Astrocyte (in vitro differentiated cells and primary cell): ENCODE data around the gene TUBB6. TPM values are rescaled to one million over a fixed set of nuclear protein-coding genes. Genes with fewer than 3 reads are reported as not detected.

Experiments
- DNase-seq: peaks from one replicate; pipeline ENCODE4 v3.0.0-alpha.2; 2010; ENCODE audit warnings: low read depth
- FAIRE-seq: peaks from 2 replicates; lab custom pipeline; 2011; peaks lifted over from hg19 to GRCh38; lab: Jason Lieb, UNC
- H2AFZ ChIP-seq: 2 replicates; pipeline ENCODE4 v1.6.0; 2012; ENCODE audit warnings: low read depth, low read length, inconsistent platforms
- H3K27ac ChIP-seq: 2 replicates; pipeline ENCODE4 v1.5.1; 2011; ENCODE audit warnings: low read depth, low read length, inconsistent platforms
- H3K27me3 ChIP-seq: 2 replicates; pipeline ENCODE4 v1.6.0; 2011; ENCODE audit warnings: low read length, inconsistent platforms; ENCODE audit not compliant: insufficient read depth
- H3K36me3 ChIP-seq: 2 replicates; pipeline ENCODE4 v1.5.1; 2011; ENCODE audit warnings: low read length, inconsistent platforms; ENCODE audit not compliant: insufficient read depth
- H3K4me1 ChIP-seq: 2 replicates; pipeline ENCODE4 v1.5.1; 2011; ENCODE audit warnings: low read length, inconsistent platforms; ENCODE audit not compliant: insufficient read depth
- H3K4me2 ChIP-seq: 2 replicates; pipeline ENCODE4 v1.6.0; 2012; ENCODE audit warnings: low read length, inconsistent platforms
- H3K4me3 ChIP-seq: 2 replicates; pipeline ENCODE4 v1.5.1; 2011; ENCODE audit warnings: low read depth, mild to moderate bottlenecking, low read length, inconsistent platforms; ENCODE audit not compliant: insufficient read depth
- H3K79me2 ChIP-seq: 2 replicates; pipeline ENCODE4 v1.6.0; 2012; ENCODE audit warnings: mild to moderate bottlenecking, low read length, inconsistent platforms; ENCODE audit not compliant: insufficient read depth
- H3K9ac ChIP-seq: 2 replicates; pipeline ENCODE4 v1.6.0; 2012; ENCODE audit warnings: mild to moderate bottlenecking, low read length, inconsistent platforms
- H3K9me3 ChIP-seq: 2 replicates; pipeline ENCODE4 v1.5.1; 2012; ENCODE audit warnings: low read depth, mild to moderate bottlenecking, low read length, inconsistent platforms; ENCODE audit not compliant: insufficient read depth
- H4K20me1 ChIP-seq: 2 replicates; pipeline ENCODE4 v1.6.0; 2012; ENCODE audit warnings: low read length, inconsistent platforms; ENCODE audit not compliant: insufficient read depth
- H3K27ac Mint-ChIP-seq: one replicate; pipeline ENCODE4 v1.8.0; 2021; ENCODE audit warnings: mild to moderate bottlenecking, mixed read lengths; ENCODE audit not compliant: unreplicated experiment
- H3K27me3 Mint-ChIP-seq: one replicate; pipeline ENCODE4 v1.8.0; 2021; ENCODE audit warnings: low read depth, mixed read lengths; ENCODE audit not compliant: unreplicated experiment
- H3K36me3 Mint-ChIP-seq: one replicate; pipeline ENCODE4 v1.8.0; 2021; ENCODE audit warnings: low read depth, mixed read lengths; ENCODE audit not compliant: unreplicated experiment
- H3K4me1 Mint-ChIP-seq: one replicate; pipeline ENCODE4 v1.8.0; 2021; ENCODE audit warnings: low read depth, mixed read lengths; ENCODE audit not compliant: unreplicated experiment
- H3K4me3 Mint-ChIP-seq: one replicate; pipeline ENCODE4 v1.8.0; 2021; ENCODE audit warnings: mild to moderate bottlenecking, moderate library complexity, mixed read lengths; ENCODE audit not compliant: unreplicated experiment
- H3K9me3 Mint-ChIP-seq: one replicate; pipeline ENCODE4 v1.8.0; 2021; ENCODE audit warnings: mild to moderate bottlenecking, mixed read lengths; ENCODE audit not compliant: unreplicated experiment
- EZH2 ChIP-seq: IDR thresholded peaks from 2 replicates; pipeline ENCODE4 v1.6.1; 2012; ENCODE audit warnings: mild to moderate bottlenecking, low read length, inconsistent platforms; ENCODE audit not compliant: insufficient read depth
- total RNA-seq: library from RNA; stranded (reverse); gene quantifications from 2 replicates; pipeline ENCODE4 v1.2.1, GENCODE V29; 2021
- TF ChIP-seq, protein P1 (sequence below): IDR thresholded peaks from 2 replicates; pipeline ENCODE4 v1.5.1; 2011; ENCODE audit warnings: low read depth, mild to moderate bottlenecking, inconsistent platforms, low read length, moderate library complexity; ENCODE audit not compliant: insufficient read depth

TUBB6 gene
- total RNA-seq, 1 donor from 2014 or later: 528 TPM

DNA sequence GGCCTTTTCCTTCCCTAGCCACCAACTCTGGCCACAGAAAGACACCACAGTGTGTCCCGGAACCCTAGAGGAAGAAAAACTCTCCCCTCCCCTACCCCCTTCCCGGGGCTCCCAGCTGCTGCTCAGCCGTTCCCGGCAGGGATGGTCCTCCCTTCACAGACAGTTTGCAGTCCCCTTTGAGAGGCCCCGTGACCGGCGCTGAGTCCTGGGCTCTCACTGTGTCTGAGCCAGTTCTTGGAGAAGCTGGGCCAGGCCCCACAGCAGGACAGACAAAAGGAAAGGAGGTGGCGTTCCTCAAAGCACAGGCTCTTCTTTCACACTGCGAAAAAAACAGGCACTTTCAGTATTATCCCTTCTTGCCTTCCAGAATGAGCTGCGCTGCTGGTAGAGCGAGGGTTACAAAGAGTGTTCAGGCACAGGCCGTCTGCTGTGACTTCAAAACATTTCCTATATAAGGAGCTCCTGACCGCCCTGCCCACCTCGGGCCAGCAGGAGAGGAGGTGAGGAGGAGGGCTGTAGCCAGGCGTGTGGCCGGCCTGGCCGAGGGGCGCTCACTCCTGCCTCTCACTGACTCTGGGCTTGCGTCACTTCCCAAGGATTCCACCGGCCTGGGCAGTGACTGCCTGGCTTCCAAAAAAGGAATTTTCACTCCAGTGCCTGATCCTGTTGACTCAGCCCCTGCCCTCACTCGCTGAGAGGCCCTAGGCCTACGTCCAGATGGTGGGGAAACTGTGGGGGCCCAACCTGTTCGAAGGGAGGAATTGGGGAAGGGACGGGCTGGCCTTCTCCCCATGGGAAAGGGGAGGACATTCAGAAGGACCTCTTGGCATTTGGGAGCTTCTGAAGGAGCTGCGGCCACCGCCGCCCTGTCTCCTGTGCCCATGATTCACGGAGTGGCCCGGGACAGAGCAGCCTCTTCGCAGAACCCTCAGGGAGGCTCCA, 29.0 kb upstream of the TUBB6 start:
- H3K27me3 Mint-ChIP-seq: no peaks in the 10 kb centered on the region
- H3K27me3 ChIP-seq: no peaks in the 10 kb centered on the region
- H3K4me3 Mint-ChIP-seq: peak overlapping the region; percentile 81
- peak overlapping the region; percentile 88 for H3K4me2 ChIP-seq
- H3K9me3 Mint-ChIP-seq: no peaks in the 10 kb centered on the region
- TF ChIP-seq EZH2: no peak
- TF ChIP-seq, protein P1, sequence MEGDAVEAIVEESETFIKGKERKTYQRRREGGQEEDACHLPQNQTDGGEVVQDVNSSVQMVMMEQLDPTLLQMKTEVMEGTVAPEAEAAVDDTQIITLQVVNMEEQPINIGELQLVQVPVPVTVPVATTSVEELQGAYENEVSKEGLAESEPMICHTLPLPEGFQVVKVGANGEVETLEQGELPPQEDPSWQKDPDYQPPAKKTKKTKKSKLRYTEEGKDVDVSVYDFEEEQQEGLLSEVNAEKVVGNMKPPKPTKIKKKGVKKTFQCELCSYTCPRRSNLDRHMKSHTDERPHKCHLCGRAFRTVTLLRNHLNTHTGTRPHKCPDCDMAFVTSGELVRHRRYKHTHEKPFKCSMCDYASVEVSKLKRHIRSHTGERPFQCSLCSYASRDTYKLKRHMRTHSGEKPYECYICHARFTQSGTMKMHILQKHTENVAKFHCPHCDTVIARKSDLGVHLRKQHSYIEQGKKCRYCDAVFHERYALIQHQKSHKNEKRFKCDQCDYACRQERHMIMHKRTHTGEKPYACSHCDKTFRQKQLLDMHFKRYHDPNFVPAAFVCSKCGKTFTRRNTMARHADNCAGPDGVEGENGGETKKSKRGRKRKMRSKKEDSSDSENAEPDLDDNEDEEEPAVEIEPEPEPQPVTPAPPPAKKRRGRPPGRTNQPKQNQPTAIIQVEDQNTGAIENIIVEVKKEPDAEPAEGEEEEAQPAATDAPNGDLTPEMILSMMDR: no peak
- H3K27ac Mint-ChIP-seq: peak overlapping the region; percentile 97
- H3K79me2 ChIP-seq: peaks cover 14% of the 10 kb centered on the region
- H4K20me1 ChIP-seq: no peaks in the 10 kb centered on the region
- H3K36me3 ChIP-seq: no peaks in the 10 kb centered on the region
- peaks cover 47% of the 10 kb centered on the region for H3K4me1 ChIP-seq
- DNase-seq (peak; percentile 96), FAIRE-seq (peak; percentile 79)
- peak overlapping the region; percentile 49 for H2AFZ ChIP-seq
- no peaks in the 10 kb centered on the region for H3K36me3 Mint-ChIP-seq
- H3K9ac ChIP-seq: peak overlapping the region; percentile 90
- H3K27ac ChIP-seq: peak overlapping the region; percentile 94
- H3K4me3 ChIP-seq: peak overlapping the region; percentile 45
- peaks cover 41% of the 10 kb centered on the region for H3K4me1 Mint-ChIP-seq
- H3K9me3 ChIP-seq: no peaks in the 10 kb centered on the region

DNA sequence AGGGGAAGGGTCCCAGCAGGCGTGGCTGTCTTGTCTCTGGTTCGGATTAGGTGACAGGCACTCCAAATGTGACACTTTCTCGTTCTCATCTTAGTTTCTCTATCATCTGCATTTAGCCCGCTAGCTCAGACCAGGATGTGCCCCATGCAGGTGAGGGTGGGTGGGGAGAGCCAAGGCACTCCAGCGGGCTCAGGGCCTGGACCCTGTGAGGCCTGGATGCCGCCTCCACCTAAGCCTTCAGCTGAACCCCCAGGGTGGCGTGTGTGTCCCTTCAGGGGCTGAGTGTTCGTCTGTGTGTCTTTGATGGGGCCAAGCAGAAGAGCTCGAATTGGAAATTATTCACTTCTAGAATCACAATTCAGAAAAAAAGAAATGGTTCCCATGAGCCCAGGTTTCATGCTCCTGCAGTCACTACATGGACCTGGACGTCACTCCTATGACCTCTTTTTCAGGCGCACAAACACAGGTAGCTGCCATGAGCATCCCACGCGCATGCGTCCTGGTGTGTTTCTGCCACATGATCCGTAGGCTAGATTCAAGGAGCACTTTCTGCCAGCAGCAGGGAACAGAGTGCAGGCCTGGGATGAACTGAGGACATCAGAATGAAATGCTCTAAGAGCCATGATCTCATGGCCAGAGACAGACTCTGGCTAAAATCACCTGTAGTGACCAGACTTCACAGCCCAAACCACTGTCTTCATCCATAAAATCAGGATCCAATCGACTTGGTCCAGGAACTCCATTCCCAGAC, 28.1 kb upstream of the TUBB6 start:
- Mint-ChIP-seq H3K9me3 (no peaks in the 10 kb centered on the region), H3K27ac (peak overlapping the region; percentile 97), H3K27me3 (no peaks in the 10 kb centered on the region), H3K36me3 (no peaks in the 10 kb centered on the region), H3K4me3 (peak overlapping the region; percentile 81), H3K4me1 (peaks cover 40% of the 10 kb centered on the region)
- Histone ChIP-seq H3K27ac (peak overlapping the region; percentile 94), H4K20me1 (no peaks in the 10 kb centered on the region), H3K4me3 (peak overlapping the region; percentile 9), H3K4me1 (peaks cover 47% of the 10 kb centered on the region), H3K4me2 (peak overlapping the region; percentile 88), H2AFZ (peak overlapping the region; percentile 49), H3K36me3 (no peaks in the 10 kb centered on the region), H3K9me3 (no peaks in the 10 kb centered on the region), H3K9ac (peak overlapping the region; percentile 90), H3K79me2 (peaks cover 14% of the 10 kb centered on the region), H3K27me3 (no peaks in the 10 kb centered on the region)
- TF ChIP-seq EZH2: no peak
- TF ChIP-seq, protein P1: no peak
- FAIRE-seq: peak; percentile 26
- DNase-seq: no peak
